GM21360 (cell line): ENCODE data around the gene LCE1B.

Source experiments
- ATAC-seq: cut with Tn5 transposase; IDR thresholded peaks from one replicate; pipeline ENCODE4 v1.9.1; 2021; ENCODE audit warnings: mild to moderate bottlenecking, moderate library complexity; ENCODE audit not compliant: unreplicated experiment

Gene LCE1B

GRCh38 chr1:152860129-152860528, 48.4 kb downstream of the LCE1B start:
- no peak for ATAC-seq

GRCh38 chr1:152861374-152861773, 49.6 kb downstream of the LCE1B start:
- ATAC-seq: no peak
